Kidney (tissue), 14 donors: ENCODE results near the gene SPRING1. TPM values are rescaled to one million over a fixed set of nuclear protein-coding genes. Genes with fewer than 3 reads are reported as not detected.
A peak's percentile ranks its signal among the peaks of the same experiment; 100 is the strongest.
"Not testable (repeated sequence)": the region's sequence is repeated elsewhere in the genome, so short reads cannot be mapped to it uniquely, and the experiment has no call there.

Source experiments
- DNase-seq, 5 donors: peaks; one replicate each; pipeline ENCODE4 v3.0.0-alpha.2; 2013 to 2020
- FAIRE-seq: peaks from 2 replicates; lab custom pipeline; 2012; peaks lifted over from hg19 to GRCh38; lab: Jason Lieb, UNC
- H3K27ac ChIP-seq, 2 donors: one replicate each; pipeline ENCODE4 v1.7.0; 2013; ENCODE audit warnings: low read depth in 2 of 2, low read length in 2 of 2, inconsistent platforms in 1 of 2
- H3K27me3 ChIP-seq: one replicate; pipeline ENCODE4 v1.7.1; 2013; ENCODE audit warnings: low read length, inconsistent platforms; ENCODE audit not compliant: control insufficient read depth, insufficient read depth
- H3K36me3 ChIP-seq, 3 donors: one replicate each; pipeline versions ENCODE4 v1.7.0 to v1.7.1; 2013; ENCODE audit warnings: low read length in 3 of 3, control low read depth in 1 of 3, inconsistent platforms in 1 of 3; ENCODE audit not compliant: insufficient read depth in 3 of 3, control insufficient read depth in 2 of 3
- H3K4me1 ChIP-seq, 3 donors: one replicate each; pipeline versions ENCODE4 v1.7.0 to v1.7.1; 2013; ENCODE audit warnings: low read length in 3 of 3, inconsistent platforms in 1 of 3, low read depth in 1 of 3; ENCODE audit not compliant: control insufficient read depth in 2 of 3, insufficient read depth in 2 of 3
- H3K4me3 ChIP-seq, 3 donors: one replicate each; pipeline versions ENCODE4 v1.7.0 to v1.8.1; 2013; ENCODE audit warnings: low read length in 3 of 3, control low read depth in 1 of 3, inconsistent platforms in 1 of 3
- H3K9ac ChIP-seq, 3 donors: one replicate each; pipeline versions ENCODE4 v1.7.0 to v1.7.1; 2013; ENCODE audit warnings: low read length in 3 of 3, control low read depth in 1 of 3, inconsistent platforms in 1 of 3
- H3K9me3 ChIP-seq, 3 donors: one replicate each; pipeline versions ENCODE4 v1.7.0 to v1.7.1; 2013; ENCODE audit warnings: low read length in 3 of 3, control low read depth in 1 of 3, inconsistent platforms in 1 of 3; ENCODE audit not compliant: control insufficient read depth in 2 of 3, insufficient read depth in 1 of 3
- CTCF ChIP-seq: IDR thresholded peaks from 3 replicates; pipeline ENCODE4 v1.5.1; 2012; ENCODE audit warnings: mild to moderate bottlenecking, moderate library complexity, borderline replicate concordance; ENCODE audit not compliant: insufficient read depth; ENCODE audit errors: extremely low read depth
- intact Hi-C: fragments of 100-400 bp; cut with DNase I; formaldehyde crosslinking; loops from one replicate; pipeline ENCODE4 v1.11.1; 2022
- polyA plus RNA-seq: library from polyadenylated mRNA; stranded (reverse); fragments of 350-450 nt; fragmentation: Illumina TruSeq; extraction: RNeasy Lipid Tissue Mini Kit (QIAGEN cat#74804); gene quantifications from one replicate; pipeline ENCODE4 v1.2.3, GENCODE V29; 2014; ENCODE audit warnings: low read depth, low replicate concordance; ENCODE audit not compliant: insufficient read depth
- total RNA-seq: library from RNA; stranded (reverse); fragmentation: NEBNext Ultra II Directional; extraction: Animal tissue kit (Norgen Biotek cat#: 25700); gene quantifications from one replicate; pipeline ENCODE4 v1.2.1, GENCODE V29; 2021
- donor health status: control.
- donor health status: control.
- donor health status: control.
- donor health status: control.
- donor health status: control.
- donor health status: DM: yes; HTN: yes; CAD: no.
- donor health status: Normal renal cell carcinoma (clear cell type).

Gene SPRING1
- total and polyA plus RNA-seq, 2 donors from 2014 or later, result 45.3 to 49.4 TPM

- no peak for TF ChIP-seq CTCF
- H3K27me3 ChIP-seq, result no peaks in the 10 kb centered on the region
- intact Hi-C loops, result no loop called here
- no peak overlapping the region for H3K27ac ChIP-seq
- no peaks in the 10 kb centered on the region for H3K9me3 ChIP-seq
- H3K4me1 ChIP-seq, result no peaks in the 10 kb centered on the region
- peak in 1 of 5 donors; percentile 48 for DNase-seq
- H3K36me3 ChIP-seq, result no peaks in the 10 kb centered on the region
- no peak overlapping the region for H3K4me3 ChIP-seq
- no peak overlapping the region for H3K9ac ChIP-seq
- no peak for FAIRE-seq
These were observed 22.1 kb upstream of the SPRING1 start for GRCh38 chr12:116759783-116760621.

- H3K4me3 ChIP-seq, H3K4me1 ChIP-seq, H3K27me3 ChIP-seq, H3K9me3 ChIP-seq, H3K27ac ChIP-seq, H3K36me3 ChIP-seq, H3K9ac ChIP-seq, FAIRE-seq, DNase-seq, intact Hi-C loops: not testable (repeated sequence)
These were observed 16.9 kb upstream of the SPRING1 start for GRCh38 chr12:116754783-116755182.

- H3K27ac ChIP-seq, H3K9me3 ChIP-seq, FAIRE-seq, H3K4me3 ChIP-seq, H3K36me3 ChIP-seq, intact Hi-C loops, H3K9ac ChIP-seq, H3K4me1 ChIP-seq, H3K27me3 ChIP-seq, DNase-seq: not testable (repeated sequence)
These were observed 16.2 kb upstream of the SPRING1 start for GRCh38 chr12:116754097-116754496.

- no peak overlapping the region for H3K9ac ChIP-seq
- H3K27me3 ChIP-seq, result no peaks in the 10 kb centered on the region
- no peaks in the 10 kb centered on the region for H3K4me1 ChIP-seq
- H3K36me3 ChIP-seq, result no peaks in the 10 kb centered on the region
- no peak overlapping the region for H3K27ac ChIP-seq
- no peak overlapping the region for H3K4me3 ChIP-seq
- FAIRE-seq (no peak), DNase-seq (no peak)
- no peaks in the 10 kb centered on the region for H3K9me3 ChIP-seq
- no peak for TF ChIP-seq CTCF
- intact Hi-C loops, result no loop called here
These were observed 12.4 kb upstream of the SPRING1 start for GRCh38 chr12:116750298-116750697.
